ENCODE data around the gene TRIM24. TPM values are rescaled to one million over a fixed set of nuclear protein-coding genes. Genes with fewer than 3 reads are reported as not detected.

Gene TRIM24
- total and polyA plus RNA-seq, 10 of the 15 experiments (the other 5 are each of a cell fraction or from before 2014, with no cell fraction given): 4.6 to 23.5 (median 13.6) TPM

DNA sequence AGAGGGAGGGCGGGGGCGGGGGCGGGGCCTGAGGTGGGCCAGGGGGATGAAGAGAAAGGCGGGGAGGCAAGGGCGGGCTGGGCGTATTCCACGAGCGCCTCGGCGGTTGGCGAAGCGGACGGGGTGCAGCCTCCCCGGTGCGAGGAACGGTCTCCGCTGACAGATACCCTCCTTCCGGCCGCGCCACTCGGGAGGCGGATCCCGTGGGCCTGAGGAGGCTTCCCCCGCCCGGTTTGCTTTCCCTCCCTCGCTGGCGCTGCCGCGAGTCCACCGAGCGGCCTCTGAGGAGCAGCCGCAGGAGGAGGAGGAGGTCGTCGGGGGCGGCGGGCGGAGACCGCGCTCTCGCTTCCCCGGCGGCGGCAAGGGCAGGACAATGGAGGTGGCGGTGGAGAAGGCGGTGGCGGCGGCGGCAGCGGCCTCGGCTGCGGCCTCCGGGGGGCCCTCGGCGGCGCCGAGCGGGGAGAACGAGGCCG lies at the start of gene TRIM24 (continued):
- TF ChIP-seq STAT1 (conservative IDR thresholded peaks at IDR 0.05) (0 out of 2 replicates have a peak, but pooled peaks have one; percentile 50), ATF7 (IDR thresholded peaks at IDR 0.05; ENCODE audit: low read depth) (no peak), POLR2AphosphoS5 (IDR thresholded peaks at IDR 0.05; ENCODE audit: low read length) (peak; percentile 74), KLF5 (IDR thresholded peaks at IDR 0.05; ENCODE audit: partially characterized antibody) (peak; percentile 65), BMI1 (IDR thresholded peaks at IDR 0.05; ENCODE audit: borderline replicate concordance) (no peak), TCF3 (IDR thresholded peaks at IDR 0.05; ENCODE audit: borderline replicate concordance, insufficient read depth, low read depth, low read length) (peak; percentile 31; the same call in 1 of the 2 replicates), TBL1XR1 (IDR thresholded peaks at IDR 0.05; ENCODE audit: low read depth, low read length) (no peak), STAT3 (IDR thresholded peaks at IDR 0.05; ENCODE audit: low read depth, low read length) (no peak), SUZ12 (IDR thresholded peaks at IDR 0.05; ENCODE audit: unreplicated experiment) (no peak), EZH2 (IDR thresholded peaks at IDR 0.05; ENCODE audit: borderline replicate concordance, control insufficient read depth, low read depth, low read length) (no peak), RB1 (IDR thresholded peaks at IDR 0.05; ENCODE audit: borderline replicate concordance) (peak; percentile 63; the same call in 1 of the 2 replicates), SREBF1 (IDR thresholded peaks at IDR 0.05; ENCODE audit: low read length) (no peak), MXI1 (IDR thresholded peaks at IDR 0.05; ENCODE audit: low read depth, low read length) (peak; percentile 44; the same call in 1 of the 2 replicates), SP1 (IDR thresholded peaks at IDR 0.05; ENCODE audit: low read depth, low read length) (peak; percentile 5), E4F1 (IDR thresholded peaks at IDR 0.05; ENCODE audit: borderline replicate concordance, partially characterized antibody) (no peak), GABPA (IDR thresholded peaks at IDR 0.05; ENCODE audit: low read depth) (no peak), JUND (IDR thresholded peaks at IDR 0.05; ENCODE audit: low read depth, low read length) (no peak), RAD51 (IDR thresholded peaks at IDR 0.05) (no peak), TAF1 (IDR thresholded peaks at IDR 0.05; ENCODE audit: borderline replicate concordance, low read depth, low read length) (peak; percentile 70), ASH2L (IDR thresholded peaks at IDR 0.05; ENCODE audit: borderline replicate concordance, low read depth) (no peak), CHD1 (IDR thresholded peaks at IDR 0.05; ENCODE audit: low read depth, low read length) (no peak; the same call in 1 of the 2 replicates), JUNB (IDR thresholded peaks at IDR 0.05) (no peak), GATAD2B (conservative IDR thresholded peaks at IDR 0.05; ENCODE audit: low read depth) (no peak; the same call in 1 of the 2 replicates)
- TF ChIP-seq, protein P1, sequence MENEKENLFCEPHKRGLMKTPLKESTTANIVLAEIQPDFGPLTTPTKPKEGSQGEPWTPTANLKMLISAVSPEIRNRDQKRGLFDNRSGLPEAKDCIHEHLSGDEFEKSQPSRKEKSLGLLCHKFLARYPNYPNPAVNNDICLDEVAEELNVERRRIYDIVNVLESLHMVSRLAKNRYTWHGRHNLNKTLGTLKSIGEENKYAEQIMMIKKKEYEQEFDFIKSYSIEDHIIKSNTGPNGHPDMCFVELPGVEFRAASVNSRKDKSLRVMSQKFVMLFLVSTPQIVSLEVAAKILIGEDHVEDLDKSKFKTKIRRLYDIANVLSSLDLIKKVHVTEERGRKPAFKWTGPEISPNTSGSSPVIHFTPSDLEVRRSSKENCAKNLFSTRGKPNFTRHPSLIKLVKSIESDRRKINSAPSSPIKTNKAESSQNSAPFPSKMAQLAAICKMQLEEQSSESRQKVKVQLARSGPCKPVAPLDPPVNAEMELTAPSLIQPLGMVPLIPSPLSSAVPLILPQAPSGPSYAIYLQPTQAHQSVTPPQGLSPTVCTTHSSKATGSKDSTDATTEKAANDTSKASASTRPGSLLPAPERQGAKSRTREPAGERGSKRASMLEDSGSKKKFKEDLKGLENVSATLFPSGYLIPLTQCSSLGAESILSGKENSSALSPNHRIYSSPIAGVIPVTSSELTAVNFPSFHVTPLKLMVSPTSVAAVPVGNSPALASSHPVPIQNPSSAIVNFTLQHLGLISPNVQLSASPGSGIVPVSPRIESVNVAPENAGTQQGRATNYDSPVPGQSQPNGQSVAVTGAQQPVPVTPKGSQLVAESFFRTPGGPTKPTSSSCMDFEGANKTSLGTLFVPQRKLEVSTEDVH (IDR thresholded peaks at IDR 0.05; ENCODE audit: low read depth, partially characterized antibody): no peak

Measured in GM12878 (cell line).